Measurements from ENCODE around the gene ZDHHC13.
"Not testable (repeated sequence)": the region's sequence is repeated elsewhere in the genome, so short reads cannot be mapped to it uniquely, and the experiment has no call there.

Gene ZDHHC13

GRCh38 chr11:19101796-19102520 lies 15.0 kb upstream of the ZDHHC13 start:
- DNase-seq = no peak

GRCh38 chr11:19102521-19102900 lies 14.5 kb upstream of the ZDHHC13 start:
- no peak for DNase-seq

- no peak for DNase-seq
These were observed 12.0 kb upstream of the ZDHHC13 start for GRCh38 chr11:19105011-19105410.

GRCh38 chr11:19107125-19107524 lies 9.8 kb upstream of the ZDHHC13 start:
- DNase-seq = no peak

- peak; percentile 34 for DNase-seq
These were observed 6.7 kb upstream of the ZDHHC13 start for GRCh38 chr11:19110295-19110694.

GRCh38 chr11:19111809-19112208 lies 5.2 kb upstream of the ZDHHC13 start:
- DNase-seq = no peak

- no peak for DNase-seq
These were observed 545 bp upstream of the ZDHHC13 start for GRCh38 chr11:19116276-19116970.

- DNase-seq = no peak
These were observed 761 bp downstream of the ZDHHC13 start for GRCh38 chr11:19117760-19118097.

GRCh38 chr11:19121646-19122045 lies 4.7 kb downstream of the ZDHHC13 start:
- no peak for DNase-seq

- DNase-seq = no peak
These were observed 6.1 kb downstream of the ZDHHC13 start for GRCh38 chr11:19122960-19123615.

GRCh38 chr11:19126562-19127325 lies 9.8 kb downstream of the ZDHHC13 start:
- not testable (repeated sequence) for DNase-seq

GRCh38 chr11:19134004-19134403 lies 17.0 kb downstream of the ZDHHC13 start:
- DNase-seq = no peak

GRCh38 chr11:19136884-19137283 lies 19.9 kb downstream of the ZDHHC13 start:
- DNase-seq = not testable (repeated sequence)

GRCh38 chr11:19145319-19145718 lies 28.4 kb downstream of the ZDHHC13 start:
- DNase-seq = no peak

- no peak for DNase-seq
These were observed 39.9 kb downstream of the ZDHHC13 start for GRCh38 chr11:19156892-19157291.

GRCh38 chr11:19160847-19161246 lies 43.9 kb downstream of the ZDHHC13 start:
- no peak for DNase-seq

- no peak for DNase-seq
These were observed 44.7 kb downstream of the ZDHHC13 start for GRCh38 chr11:19161651-19162050.

GRCh38 chr11:19162951-19163505 lies 46.1 kb downstream of the ZDHHC13 start:
- DNase-seq = no peak

GRCh38 chr11:19163617-19164016 lies 46.6 kb downstream of the ZDHHC13 start:
- DNase-seq = peak; percentile 9

GRCh38 chr11:19164230-19164855 lies 47.4 kb downstream of the ZDHHC13 start:
- DNase-seq = peak; percentile 95

- DNase-seq = no peak
These were observed 47.9 kb downstream of the ZDHHC13 start for GRCh38 chr11:19164881-19165280.

- no peak for DNase-seq
These were observed 51.1 kb downstream of the ZDHHC13 start for GRCh38 chr11:19168090-19168489.
